Measurements from ENCODE around the gene SNRPA1. TPM values are rescaled to one million over a fixed set of nuclear protein-coding genes. Genes with fewer than 3 reads are reported as not detected.
"Not testable (repeated sequence)": the region's sequence is repeated elsewhere in the genome, so short reads cannot be mapped to it uniquely, and the experiment has no call there.

SNRPA1 gene
- total RNA-seq (10 to 100 TPM; 26.0 to 40.5 (median 33.7) TPM), polyA plus RNA-seq (10 to 100 TPM; 57.7 to 76.3 (median 70.3) TPM)

GRCh38 chr15:101294731-101295606, at the start of gene SNRPA1:
Gene SNRPA1, minus strand, starts transcription at chr15:101295248. Its CDS starts 70 bp downstream, at chr15:101295178.
- intact Hi-C loops (cut with DNase I) = loop anchor here (2.0 kb wide), 2 partner anchors 18 to 358 kb away; partner anchors contain the start of genes SELENOS and TM2D3
- peak within 1 kb of the TSS; percentile 90 to 95 (median 94) for H3K27ac ChIP-seq
- H3K9me3 ChIP-seq = no peaks in the 10 kb centered on the region
- peak within 1 kb of the TSS; percentile 67 to 91 (median 80) for H3K4me3 ChIP-seq
- peaks cover 0 to 7% (median 0%) of the 10 kb centered on the region in 4 donors for H3K36me3 ChIP-seq
- TF ChIP-seq CTCF (IDR thresholded peaks at IDR 0.05) (no peak), EP300 (IDR thresholded peaks at IDR 0.05) (no peak), POLR2A (IDR thresholded peaks at IDR 0.05) (peak; percentile 62 to 72), POLR2AphosphoS5 (IDR thresholded peaks at IDR 0.05) (peak; percentile 79 to 96 (median 94))
- 0% methylated on average over 87 of the region's 87 CpGs for WGBS, 2 donors
- H3K27me3 ChIP-seq = no peaks in the 10 kb centered on the region
- peaks cover 0 to 39% (median 32%) of the 10 kb centered on the region in 4 donors for H3K4me1 ChIP-seq
- DNase-seq = peak; percentile 99

- no peaks in the 10 kb centered on the region for H3K9me3 ChIP-seq
- H3K27me3 ChIP-seq = no peaks in the 10 kb centered on the region
- H3K4me3 ChIP-seq = no peak overlapping the region
- TF ChIP-seq POLR2AphosphoS5 (IDR thresholded peaks at IDR 0.05) = no peak
- TF ChIP-seq CTCF (IDR thresholded peaks at IDR 0.05) = no peak
- TF ChIP-seq EP300 (IDR thresholded peaks at IDR 0.05) = no peak
- TF ChIP-seq POLR2A (IDR thresholded peaks at IDR 0.05) = no peak
- intact Hi-C loops (cut with DNase I) = no loop called here
- no peak overlapping the region for H3K27ac ChIP-seq
- DNase-seq = no peak
- no peaks in the 10 kb centered on the region for H3K36me3 ChIP-seq
- no peaks in the 10 kb centered on the region for H3K4me1 ChIP-seq
Measured at GRCh38 chr15:101342056-101342455, 47.0 kb upstream of the SNRPA1 start.

GRCh38 chr15:101338502-101339057, 43.5 kb upstream of the SNRPA1 start:
- Histone ChIP-seq H3K4me3 (no peak overlapping the region), H3K4me1 (no peaks in the 10 kb centered on the region), H3K9me3 (no peaks in the 10 kb centered on the region), H3K27ac (no peak overlapping the region), H3K27me3 (no peaks in the 10 kb centered on the region), H3K36me3 (no peaks in the 10 kb centered on the region)
- no peak for DNase-seq
- TF ChIP-seq CTCF (IDR thresholded peaks at IDR 0.05) = no peak
- no peak for TF ChIP-seq EP300 (IDR thresholded peaks at IDR 0.05)
- TF ChIP-seq POLR2A (IDR thresholded peaks at IDR 0.05) = no peak
- TF ChIP-seq POLR2AphosphoS5 (IDR thresholded peaks at IDR 0.05) = no peak
- intact Hi-C loops (cut with DNase I) = no loop called here
- WGBS, 2 donors = 86 to 88% methylated on average over 1 of the region's 1 CpG

GRCh38 chr15:101337976-101338375, 42.9 kb upstream of the SNRPA1 start:
- no peak for DNase-seq
- TF ChIP-seq CTCF (IDR thresholded peaks at IDR 0.05) (no peak), POLR2A (IDR thresholded peaks at IDR 0.05) (no peak), POLR2AphosphoS5 (IDR thresholded peaks at IDR 0.05) (no peak), EP300 (IDR thresholded peaks at IDR 0.05) (no peak)
- WGBS, 2 donors = 58 to 83% methylated on average over 7 of the region's 7 CpGs
- H3K4me3 ChIP-seq = no peak overlapping the region
- intact Hi-C loops (cut with DNase I) = no loop called here
- H3K36me3 ChIP-seq = no peaks in the 10 kb centered on the region
- H3K4me1 ChIP-seq = no peaks in the 10 kb centered on the region
- no peak overlapping the region for H3K27ac ChIP-seq
- H3K27me3 ChIP-seq = no peaks in the 10 kb centered on the region
- no peaks in the 10 kb centered on the region for H3K9me3 ChIP-seq

- H3K4me3 ChIP-seq; H3K27me3 ChIP-seq; DNase-seq; H3K9me3 ChIP-seq; H3K27ac ChIP-seq; intact Hi-C loops (cut with DNase I); H3K36me3 ChIP-seq; H3K4me1 ChIP-seq: not testable (repeated sequence)
- 57 to 88% methylated on average over 12 of the region's 16 CpGs for WGBS, 2 donors
Measured at GRCh38 chr15:101333907-101334789, 39.1 kb upstream of the SNRPA1 start.

Data from sigmoid colon (tissue), 7 donors.